Measurements from ENCODE around the gene CACNA1S. TPM values are rescaled to one million over a fixed set of nuclear protein-coding genes. Genes with fewer than 3 reads are reported as not detected.

CACNA1S gene
- total RNA-seq, 1 donor from 2014 or later: 0.05 TPM

GRCh38 chr1:201064806-201065205 lies 47.4 kb downstream of the CACNA1S start:
- Mint-ChIP-seq H3K36me3 (ENCODE audit: insufficient read depth) (no peaks in the 10 kb centered on the region), H3K4me1 (ENCODE audit: low read depth) (peaks cover 6% of the 10 kb centered on the region), H3K27me3 (peaks cover 5% of the 10 kb centered on the region), H3K27ac (no peak overlapping the region), H3K4me3 (ENCODE audit: low read depth) (no peak overlapping the region), H3K9me3 (ENCODE audit: low read depth) (no peaks in the 10 kb centered on the region)
- no peak for DNase-seq (ENCODE audit: low spot score, unreplicated experiment)
- TF ChIP-seq CTCF (IDR thresholded peaks at IDR 0.05; ENCODE audit: unreplicated experiment): no peak

- TF ChIP-seq CTCF (IDR thresholded peaks at IDR 0.05; ENCODE audit: unreplicated experiment): no peak
- peaks cover 2% of the 10 kb centered on the region for H3K4me1 Mint-ChIP-seq (ENCODE audit: low read depth)
- peaks cover 5% of the 10 kb centered on the region for H3K27me3 Mint-ChIP-seq
- DNase-seq (ENCODE audit: low spot score, unreplicated experiment): no peak
- no peaks in the 10 kb centered on the region for H3K36me3 Mint-ChIP-seq (ENCODE audit: insufficient read depth)
- no peaks in the 10 kb centered on the region for H3K9me3 Mint-ChIP-seq (ENCODE audit: low read depth)
- no peak overlapping the region for H3K4me3 Mint-ChIP-seq (ENCODE audit: low read depth)
- H3K27ac Mint-ChIP-seq: no peak overlapping the region
Observed at GRCh38 chr1:201063145-201063544, 49.1 kb downstream of the CACNA1S start.

- no peak overlapping the region for H3K27ac Mint-ChIP-seq
- no peaks in the 10 kb centered on the region for H3K9me3 Mint-ChIP-seq (ENCODE audit: low read depth)
- H3K27me3 Mint-ChIP-seq: peaks cover 10% of the 10 kb centered on the region
- DNase-seq (ENCODE audit: low spot score, unreplicated experiment): no peak
- no peak overlapping the region for H3K4me3 Mint-ChIP-seq (ENCODE audit: low read depth)
- no peak for TF ChIP-seq CTCF (IDR thresholded peaks at IDR 0.05; ENCODE audit: unreplicated experiment)
- H3K4me1 Mint-ChIP-seq (ENCODE audit: low read depth): peaks cover 2% of the 10 kb centered on the region
- H3K36me3 Mint-ChIP-seq (ENCODE audit: insufficient read depth): no peaks in the 10 kb centered on the region
Observed at GRCh38 chr1:201062511-201063091, 49.6 kb downstream of the CACNA1S start.

GRCh38 chr1:201061886-201062285 lies 50.3 kb downstream of the CACNA1S start:
- H3K4me3 Mint-ChIP-seq (ENCODE audit: low read depth): no peak overlapping the region
- H3K4me1 Mint-ChIP-seq (ENCODE audit: low read depth): peaks cover 2% of the 10 kb centered on the region
- no peak for TF ChIP-seq CTCF (IDR thresholded peaks at IDR 0.05; ENCODE audit: unreplicated experiment)
- H3K27ac Mint-ChIP-seq: no peak overlapping the region
- DNase-seq (ENCODE audit: low spot score, unreplicated experiment): no peak
- peaks cover 10% of the 10 kb centered on the region for H3K27me3 Mint-ChIP-seq
- H3K9me3 Mint-ChIP-seq (ENCODE audit: low read depth): no peaks in the 10 kb centered on the region
- H3K36me3 Mint-ChIP-seq (ENCODE audit: insufficient read depth): no peaks in the 10 kb centered on the region

- H3K27ac Mint-ChIP-seq: no peak overlapping the region
- H3K9me3 Mint-ChIP-seq (ENCODE audit: low read depth): no peaks in the 10 kb centered on the region
- no peak for DNase-seq (ENCODE audit: low spot score, unreplicated experiment)
- peaks cover 4% of the 10 kb centered on the region for H3K4me1 Mint-ChIP-seq (ENCODE audit: low read depth)
- peaks cover 13% of the 10 kb centered on the region for H3K27me3 Mint-ChIP-seq
- H3K36me3 Mint-ChIP-seq (ENCODE audit: insufficient read depth): no peaks in the 10 kb centered on the region
- H3K4me3 Mint-ChIP-seq (ENCODE audit: low read depth): no peak overlapping the region
- no peak for TF ChIP-seq CTCF (IDR thresholded peaks at IDR 0.05; ENCODE audit: unreplicated experiment)
Observed at GRCh38 chr1:201061049-201061448, 51.2 kb downstream of the CACNA1S start.

Measured in progenitor cell of endocrine pancreas (in vitro differentiated cells).